Stimulated activated CD8-positive, alpha-beta memory T cell treated with anti-CD3 and anti-CD28 coated beads, Interleukin-7, amount 100 ng/mL, for 4 hours (primary cell): Measurements from ENCODE around the gene ABRACL.
"Not testable (repeated sequence)": the region's sequence is repeated elsewhere in the genome, so short reads cannot be mapped to it uniquely, and the experiment has no call there.

Source experiments
- DNase-seq, 2 donors: peaks; one replicate each; pipeline ENCODE4 v3.0.0-alpha.2; 2020; ENCODE audit warnings: low read depth in 2 of 2

The ABRACL gene

GRCh38 chr6:139011980-139012379 lies 16.6 kb upstream of the ABRACL start:
- no peak for DNase-seq

GRCh38 chr6:139013185-139013800 lies 15.3 kb upstream of the ABRACL start:
- DNase-seq: no peak

GRCh38 chr6:139014945-139015344 lies 13.6 kb upstream of the ABRACL start:
- no peak for DNase-seq

GRCh38 chr6:139016337-139017213 lies 12.0 kb upstream of the ABRACL start:
- DNase-seq: no peak

- no peak for DNase-seq
Observed at GRCh38 chr6:139017227-139017626, 11.3 kb upstream of the ABRACL start.

GRCh38 chr6:139019722-139020121 lies 8.8 kb upstream of the ABRACL start:
- DNase-seq: no peak

- no peak for DNase-seq
Observed at GRCh38 chr6:139020689-139021088, 7.9 kb upstream of the ABRACL start.

GRCh38 chr6:139025416-139025815 lies 3.1 kb upstream of the ABRACL start:
- DNase-seq: not testable (repeated sequence)

- DNase-seq: no peak
Observed at GRCh38 chr6:139027620-139028182, 844 bp upstream of the ABRACL start.

GRCh38 chr6:139028215-139028657 lies 309 bp upstream of the ABRACL start:
- DNase-seq: peak in 1 of 2 donors; percentile 5

- DNase-seq: no peak
Observed at GRCh38 chr6:139029470-139030227, 1.1 kb downstream of the ABRACL start.

GRCh38 chr6:139030228-139030963 lies 1.9 kb downstream of the ABRACL start:
- DNase-seq: no peak

- DNase-seq: no peak
Observed at GRCh38 chr6:139037490-139037889, 8.9 kb downstream of the ABRACL start.

GRCh38 chr6:139044250-139044649 lies 15.7 kb downstream of the ABRACL start:
- DNase-seq: no peak

GRCh38 chr6:139047677-139048076 lies 19.1 kb downstream of the ABRACL start:
- no peak for DNase-seq

- DNase-seq: not testable (repeated sequence)
Observed at GRCh38 chr6:139048912-139049311, 20.4 kb downstream of the ABRACL start.

GRCh38 chr6:139050131-139050769 lies 21.7 kb downstream of the ABRACL start:
- DNase-seq: not testable (repeated sequence)

- no peak for DNase-seq
Observed at GRCh38 chr6:139050770-139051313, 22.3 kb downstream of the ABRACL start.

- DNase-seq: no peak
Observed at GRCh38 chr6:139051396-139052060, 23.0 kb downstream of the ABRACL start.

- no peak for DNase-seq
Observed at GRCh38 chr6:139053382-139053781, 24.8 kb downstream of the ABRACL start.
